Upper lobe of left lung (tissue), 6 donors: Measurements from ENCODE around the gene DLAT. TPM values are rescaled to one million over a fixed set of nuclear protein-coding genes. Genes with fewer than 3 reads are reported as not detected.

Experiments
- ATAC-seq, 2 donors: fragments of 200-7000 bp; cut with Tn5 transposase; one replicate each; pipeline ENCODE4 v1.9.1; 2022; ENCODE audit warnings: mild to moderate bottlenecking in 2 of 2, moderate library complexity in 2 of 2; ENCODE audit not compliant: low FRiP score in 2 of 2
- DNase-seq, 2 donors: peaks; one replicate each; pipeline ENCODE4 v3.0.0-alpha.2; 2019 to 2020
- H3K27ac ChIP-seq, 4 donors: fragments of 200-600 bp; sonication (generic); one replicate each; pipeline ENCODE4 v1.5.1; 2016 to 2019
- H3K27me3 ChIP-seq, 4 donors: fragments of 200-600 bp; sonication (generic); one replicate each; pipeline ENCODE4 v1.5.1; 2017 to 2019
- H3K36me3 ChIP-seq, 4 donors: fragments of 200-600 bp; sonication (generic); one replicate each; pipeline ENCODE4 v1.5.1; 2016 to 2019
- H3K4me1 ChIP-seq, 4 donors: fragments of 200-600 bp; sonication (generic); one replicate each; pipeline ENCODE4 v1.5.1; 2018 to 2019
- H3K4me3 ChIP-seq, 4 donors: fragments of 200-600 bp; sonication (generic); one replicate each; pipeline ENCODE4 v1.5.1; 2017 to 2019; ENCODE audit warnings: mild to moderate bottlenecking in 2 of 4, moderate library complexity in 1 of 4
- H3K9me3 ChIP-seq, 4 donors: fragments of 200-600 bp; sonication (generic); one replicate each; pipeline ENCODE4 v1.5.1; 2018 to 2019
- CTCF ChIP-seq, 6 experiments: fragments of 450-650 bp in 4 of 6; fragments of 200-600 bp in 2 of 6; sonication (generic) in 2 of 6; IDR thresholded peaks; one replicate each; pipeline ENCODE4 v1.5.1; 2016 to 2019; ENCODE audit warnings: antibody characterized with exemption in 6 of 6
- EP300 ChIP-seq, 4 donors: sonication (generic); formaldehyde crosslinking; IDR thresholded peaks; one replicate each; pipeline ENCODE4 v1.5.1; 2017; ENCODE audit warnings: antibody characterized with exemption in 4 of 4, control low read depth in 2 of 4
- POLR2A ChIP-seq, 4 donors: fragments of 450-650 bp; IDR thresholded peaks; one replicate each; pipeline ENCODE4 v1.5.1; 2016 to 2017; ENCODE audit warnings: antibody characterized with exemption in 4 of 4, mild to moderate bottlenecking in 2 of 4
- POLR2AphosphoS5 ChIP-seq, 2 donors: sonication (generic); formaldehyde crosslinking; IDR thresholded peaks; one replicate each; pipeline ENCODE4 v1.5.1; 2017; ENCODE audit warnings: antibody characterized with exemption in 2 of 2
- WGBS, 2 donors: methylation state at CpG; one replicate each; pipeline ENCODE4 v1.1.5; 2017 to 2018; 5-methylcytosine and 5-hydroxymethylcytosine counted together
- total RNA-seq, 6 donors: library from RNA; depleted of rRNA in 4 of 6; stranded (reverse); fragments of >200 nt in 4 of 6; gene quantifications; one replicate each; pipeline versions ENCODE4 v1.1.0 to v1.2.1, GENCODE V29; 2016 to 2021
- donor health status: DM: no; HTN: no; CAD: no; lungs with moderate emphysema.
- donor health status: DM: no; HTN: yes; CAD: no; lungs with severe emphysema.

Gene DLAT
- total RNA-seq, 6 donors from 2014 or later: 12.6 to 37.7 (median 27.2) TPM

GRCh38 chr11:112058103-112058502 lies 32.9 kb downstream of the DLAT start:
- H3K4me3 ChIP-seq: no peak overlapping the region
- DNase-seq (no peak), ATAC-seq (no peak)
- H3K4me1 ChIP-seq: no peaks in the 10 kb centered on the region
- WGBS, 2 donors: 38 to 48% methylated on average over 1 of the region's 1 CpG
- H3K9me3 ChIP-seq: no peaks in the 10 kb centered on the region
- no peak for TF ChIP-seq EP300 (IDR thresholded peaks at IDR 0.05)
- TF ChIP-seq POLR2A (IDR thresholded peaks at IDR 0.05): no peak
- H3K36me3 ChIP-seq: peaks cover 11 to 75% (median 34%) of the 10 kb centered on the region in 4 donors
- H3K27ac ChIP-seq: no peak overlapping the region
- no peaks in the 10 kb centered on the region for H3K27me3 ChIP-seq

GRCh38 chr11:112062923-112063322 lies 37.7 kb downstream of the DLAT start:
- Histone ChIP-seq H3K27ac (no peak overlapping the region), H3K9me3 (no peaks in the 10 kb centered on the region), H3K27me3 (no peaks in the 10 kb centered on the region), H3K4me1 (no peaks in the 10 kb centered on the region), H3K36me3 (peaks cover 11 to 54% (median 29%) of the 10 kb centered on the region in 4 donors), H3K4me3 (no peak overlapping the region)
- no peak for TF ChIP-seq POLR2A (IDR thresholded peaks at IDR 0.05)
- TF ChIP-seq CTCF (IDR thresholded peaks at IDR 0.05): no peak
- TF ChIP-seq POLR2AphosphoS5 (IDR thresholded peaks at IDR 0.05): no peak
- TF ChIP-seq EP300 (IDR thresholded peaks at IDR 0.05): no peak
- no peak for DNase-seq
- ATAC-seq: no peak
- 70 to 83% methylated on average over 1 of the region's 1 CpG for WGBS, 2 donors

GRCh38 chr11:112073941-112074811 lies 49.0 kb downstream of the DLAT start, which contains the start of the genes NKAPD1 and PIH1D2:
NKAPD1 (plus strand) TSS chr11:112074299; CDS start chr11:112075575, 1,276 bp downstream.
PIH1D2 (minus strand) TSS chr11:112074017; CDS start chr11:112073174, 843 bp downstream.
- ATAC-seq (peak; percentile 94 to 97), DNase-seq (peak; percentile 86 to 91)
- Histone ChIP-seq H3K27me3 (no peaks in the 10 kb centered on the region), H3K27ac (peak within 1 kb of the TSS; percentile 83 to 92 (median 90)), H3K4me1 (peaks cover 12 to 22% (median 13%) of the 10 kb centered on the region in 4 donors), H3K4me3 (peak within 1 kb of the TSS; percentile 67 to 95 (median 80)), H3K36me3 (peaks cover under 1 to 36% (median 20%) of the 10 kb centered on the region in 4 donors), H3K9me3 (no peaks in the 10 kb centered on the region)
- peak in 2 of 4 donors; percentile 32 to 55 for TF ChIP-seq POLR2A (IDR thresholded peaks at IDR 0.05)
- TF ChIP-seq EP300 (IDR thresholded peaks at IDR 0.05): no peak
- peak in 2 of 6 experiments; percentile 28 to 40 for TF ChIP-seq CTCF (IDR thresholded peaks at IDR 0.05)
- peak; percentile 54 to 81 for TF ChIP-seq POLR2AphosphoS5 (IDR thresholded peaks at IDR 0.05)
- WGBS, 2 donors: 0 to 1% methylated on average over 24 to 43 of the region's 43 CpGs

GRCh38 chr11:112082729-112083128 lies 57.5 kb downstream of the DLAT start:
- 78 to 80% methylated on average over 4 of the region's 4 CpGs for WGBS, 2 donors
- ATAC-seq (no peak), DNase-seq (no peak)
- Histone ChIP-seq H3K27ac (no peak overlapping the region), H3K36me3 (peaks cover 23 to 74% (median 49%) of the 10 kb centered on the region in 4 donors), H3K9me3 (no peaks in the 10 kb centered on the region), H3K4me3 (no peak overlapping the region), H3K27me3 (no peaks in the 10 kb centered on the region), H3K4me1 (peaks cover 12 to 19% (median 14%) of the 10 kb centered on the region in 4 donors)
- TF ChIP-seq POLR2AphosphoS5 (IDR thresholded peaks at IDR 0.05): no peak
- TF ChIP-seq EP300 (IDR thresholded peaks at IDR 0.05): no peak
- no peak for TF ChIP-seq CTCF (IDR thresholded peaks at IDR 0.05)
- no peak for TF ChIP-seq POLR2A (IDR thresholded peaks at IDR 0.05)

GRCh38 chr11:112085822-112086421 lies 60.7 kb downstream of the DLAT start:
- Histone ChIP-seq H3K4me3 (peak overlapping the region; percentile 56 to 82 (median 73)), H3K36me3 (peaks cover 25 to 73% (median 44%) of the 10 kb centered on the region in 4 donors), H3K27me3 (no peaks in the 10 kb centered on the region), H3K27ac (peak overlapping the region; percentile 77 to 84 (median 84)), H3K4me1 (peaks cover 25 to 38% (median 33%) of the 10 kb centered on the region in 4 donors), H3K9me3 (no peaks in the 10 kb centered on the region)
- DNase-seq (peak in 1 of 2 donors; percentile 27), ATAC-seq (peak; percentile 56 to 73)
- WGBS, 2 donors: 6 to 10% methylated on average over 18 to 19 of the region's 19 CpGs
- TF ChIP-seq EP300 (IDR thresholded peaks at IDR 0.05): no peak
- TF ChIP-seq POLR2A (IDR thresholded peaks at IDR 0.05): no peak
- no peak for TF ChIP-seq CTCF (IDR thresholded peaks at IDR 0.05)
- no peak for TF ChIP-seq POLR2AphosphoS5 (IDR thresholded peaks at IDR 0.05)
